ENCODE results near the gene ZNF234. TPM values are rescaled to one million over a fixed set of nuclear protein-coding genes. Genes with fewer than 3 reads are reported as not detected.

ZNF234 gene
- total RNA-seq, 1 experiment from 2014 or later, result 7.5 TPM

DNA sequence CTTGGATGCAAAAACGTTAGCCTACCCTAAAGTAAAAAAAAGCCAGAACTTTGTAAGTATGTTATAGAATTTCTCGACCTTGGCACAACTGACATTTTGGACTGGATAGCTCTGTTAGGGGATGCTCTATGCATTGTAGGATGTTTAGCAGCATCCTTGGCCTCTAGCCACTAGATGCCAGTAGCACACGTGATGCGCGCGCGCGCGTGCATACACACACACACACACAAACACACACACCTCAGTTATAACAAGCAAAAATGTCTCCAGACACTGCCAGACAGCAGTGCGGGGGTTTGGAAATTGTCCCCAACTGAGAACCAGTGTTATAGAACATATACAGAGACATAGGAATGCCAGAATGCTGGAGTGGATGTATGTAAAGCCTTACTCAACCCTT lies 40.8 kb downstream of the ZNF234 start:
- no peaks in the 10 kb centered on the region for H3K4me1 Mint-ChIP-seq
- peaks cover 12% of the 10 kb centered on the region for H3K36me3 Mint-ChIP-seq
- CTCF ChIA-PET, result no interaction called here
- no peak overlapping the region for H3K4me3 Mint-ChIP-seq
- H3K27ac Mint-ChIP-seq, result no peak overlapping the region
- peaks cover 22% of the 10 kb centered on the region for H3K27me3 Mint-ChIP-seq (ENCODE audit: low read depth)
- H3K9me3 Mint-ChIP-seq, result peaks cover 63% of the 10 kb centered on the region
- no peak for ATAC-seq
- DNase-seq (ENCODE audit: low spot score), result no peak
- POLR2A ChIA-PET, result interaction anchor here (0.6 kb wide), 1 partner anchor 389 kb away, joined by 3 read pairs; no protein-coding TSS in a partner anchor
- TF ChIP-seq, protein P1, sequence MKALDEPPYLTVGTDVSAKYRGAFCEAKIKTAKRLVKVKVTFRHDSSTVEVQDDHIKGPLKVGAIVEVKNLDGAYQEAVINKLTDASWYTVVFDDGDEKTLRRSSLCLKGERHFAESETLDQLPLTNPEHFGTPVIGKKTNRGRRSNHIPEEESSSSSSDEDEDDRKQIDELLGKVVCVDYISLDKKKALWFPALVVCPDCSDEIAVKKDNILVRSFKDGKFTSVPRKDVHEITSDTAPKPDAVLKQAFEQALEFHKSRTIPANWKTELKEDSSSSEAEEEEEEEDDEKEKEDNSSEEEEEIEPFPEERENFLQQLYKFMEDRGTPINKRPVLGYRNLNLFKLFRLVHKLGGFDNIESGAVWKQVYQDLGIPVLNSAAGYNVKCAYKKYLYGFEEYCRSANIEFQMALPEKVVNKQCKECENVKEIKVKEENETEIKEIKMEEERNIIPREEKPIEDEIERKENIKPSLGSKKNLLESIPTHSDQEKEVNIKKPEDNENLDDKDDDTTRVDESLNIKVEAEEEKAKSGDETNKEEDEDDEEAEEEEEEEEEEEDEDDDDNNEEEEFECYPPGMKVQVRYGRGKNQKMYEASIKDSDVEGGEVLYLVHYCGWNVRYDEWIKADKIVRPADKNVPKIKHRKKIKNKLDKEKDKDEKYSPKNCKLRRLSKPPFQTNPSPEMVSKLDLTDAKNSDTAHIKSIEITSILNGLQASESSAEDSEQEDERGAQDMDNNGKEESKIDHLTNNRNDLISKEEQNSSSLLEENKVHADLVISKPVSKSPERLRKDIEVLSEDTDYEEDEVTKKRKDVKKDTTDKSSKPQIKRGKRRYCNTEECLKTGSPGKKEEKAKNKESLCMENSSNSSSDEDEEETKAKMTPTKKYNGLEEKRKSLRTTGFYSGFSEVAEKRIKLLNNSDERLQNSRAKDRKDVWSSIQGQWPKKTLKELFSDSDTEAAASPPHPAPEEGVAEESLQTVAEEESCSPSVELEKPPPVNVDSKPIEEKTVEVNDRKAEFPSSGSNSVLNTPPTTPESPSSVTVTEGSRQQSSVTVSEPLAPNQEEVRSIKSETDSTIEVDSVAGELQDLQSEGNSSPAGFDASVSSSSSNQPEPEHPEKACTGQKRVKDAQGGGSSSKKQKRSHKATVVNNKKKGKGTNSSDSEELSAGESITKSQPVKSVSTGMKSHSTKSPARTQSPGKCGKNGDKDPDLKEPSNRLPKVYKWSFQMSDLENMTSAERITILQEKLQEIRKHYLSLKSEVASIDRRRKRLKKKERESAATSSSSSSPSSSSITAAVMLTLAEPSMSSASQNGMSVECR (CRISPR knock-in tag; IDR thresholded peaks at IDR 0.05; ENCODE audit: borderline replicate concordance), result no peak
- TF ChIP-seq, protein P2, sequence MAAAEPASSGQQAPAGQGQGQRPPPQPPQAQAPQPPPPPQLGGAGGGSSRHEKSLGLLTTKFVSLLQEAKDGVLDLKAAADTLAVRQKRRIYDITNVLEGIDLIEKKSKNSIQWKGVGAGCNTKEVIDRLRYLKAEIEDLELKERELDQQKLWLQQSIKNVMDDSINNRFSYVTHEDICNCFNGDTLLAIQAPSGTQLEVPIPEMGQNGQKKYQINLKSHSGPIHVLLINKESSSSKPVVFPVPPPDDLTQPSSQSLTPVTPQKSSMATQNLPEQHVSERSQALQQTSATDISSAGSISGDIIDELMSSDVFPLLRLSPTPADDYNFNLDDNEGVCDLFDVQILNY (CRISPR knock-in tag; IDR thresholded peaks at IDR 0.05), result no peak
- TF ChIP-seq, protein P3, sequence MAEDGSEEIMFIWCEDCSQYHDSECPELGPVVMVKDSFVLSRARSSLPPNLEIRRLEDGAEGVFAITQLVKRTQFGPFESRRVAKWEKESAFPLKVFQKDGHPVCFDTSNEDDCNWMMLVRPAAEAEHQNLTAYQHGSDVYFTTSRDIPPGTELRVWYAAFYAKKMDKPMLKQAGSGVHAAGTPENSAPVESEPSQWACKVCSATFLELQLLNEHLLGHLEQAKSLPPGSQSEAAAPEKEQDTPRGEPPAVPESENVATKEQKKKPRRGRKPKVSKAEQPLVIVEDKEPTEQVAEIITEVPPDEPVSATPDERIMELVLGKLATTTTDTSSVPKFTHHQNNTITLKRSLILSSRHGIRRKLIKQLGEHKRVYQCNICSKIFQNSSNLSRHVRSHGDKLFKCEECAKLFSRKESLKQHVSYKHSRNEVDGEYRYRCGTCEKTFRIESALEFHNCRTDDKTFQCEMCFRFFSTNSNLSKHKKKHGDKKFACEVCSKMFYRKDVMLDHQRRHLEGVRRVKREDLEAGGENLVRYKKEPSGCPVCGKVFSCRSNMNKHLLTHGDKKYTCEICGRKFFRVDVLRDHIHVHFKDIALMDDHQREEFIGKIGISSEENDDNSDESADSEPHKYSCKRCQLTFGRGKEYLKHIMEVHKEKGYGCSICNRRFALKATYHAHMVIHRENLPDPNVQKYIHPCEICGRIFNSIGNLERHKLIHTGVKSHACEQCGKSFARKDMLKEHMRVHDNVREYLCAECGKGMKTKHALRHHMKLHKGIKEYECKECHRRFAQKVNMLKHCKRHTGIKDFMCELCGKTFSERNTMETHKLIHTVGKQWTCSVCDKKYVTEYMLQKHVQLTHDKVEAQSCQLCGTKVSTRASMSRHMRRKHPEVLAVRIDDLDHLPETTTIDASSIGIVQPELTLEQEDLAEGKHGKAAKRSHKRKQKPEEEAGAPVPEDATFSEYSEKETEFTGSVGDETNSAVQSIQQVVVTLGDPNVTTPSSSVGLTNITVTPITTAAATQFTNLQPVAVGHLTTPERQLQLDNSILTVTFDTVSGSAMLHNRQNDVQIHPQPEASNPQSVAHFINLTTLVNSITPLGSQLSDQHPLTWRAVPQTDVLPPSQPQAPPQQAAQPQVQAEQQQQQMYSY (CRISPR knock-in tag; IDR thresholded peaks at IDR 0.05), result no peak
- TF ChIP-seq ZNF219 (CRISPR knock-in tag; IDR thresholded peaks at IDR 0.05; ENCODE audit: borderline replicate concordance) (no peak), ZNF232 (CRISPR knock-in tag; IDR thresholded peaks at IDR 0.05) (no peak), ZNF121 (CRISPR knock-in tag; IDR thresholded peaks at IDR 0.05) (no peak), JAZF1 (CRISPR knock-in tag; IDR thresholded peaks at IDR 0.05) (no peak), FOXP1 (CRISPR knock-in tag; IDR thresholded peaks at IDR 0.05; ENCODE audit: borderline replicate concordance) (no peak), NR1H2 (CRISPR knock-in tag; IDR thresholded peaks at IDR 0.05) (no peak), SMAD4 (CRISPR knock-in tag; IDR thresholded peaks at IDR 0.05) (no peak), NFYB (CRISPR knock-in tag; conservative IDR thresholded peaks at IDR 0.05; ENCODE audit: low read depth) (no peak)
- TF ChIP-seq, protein P4, sequence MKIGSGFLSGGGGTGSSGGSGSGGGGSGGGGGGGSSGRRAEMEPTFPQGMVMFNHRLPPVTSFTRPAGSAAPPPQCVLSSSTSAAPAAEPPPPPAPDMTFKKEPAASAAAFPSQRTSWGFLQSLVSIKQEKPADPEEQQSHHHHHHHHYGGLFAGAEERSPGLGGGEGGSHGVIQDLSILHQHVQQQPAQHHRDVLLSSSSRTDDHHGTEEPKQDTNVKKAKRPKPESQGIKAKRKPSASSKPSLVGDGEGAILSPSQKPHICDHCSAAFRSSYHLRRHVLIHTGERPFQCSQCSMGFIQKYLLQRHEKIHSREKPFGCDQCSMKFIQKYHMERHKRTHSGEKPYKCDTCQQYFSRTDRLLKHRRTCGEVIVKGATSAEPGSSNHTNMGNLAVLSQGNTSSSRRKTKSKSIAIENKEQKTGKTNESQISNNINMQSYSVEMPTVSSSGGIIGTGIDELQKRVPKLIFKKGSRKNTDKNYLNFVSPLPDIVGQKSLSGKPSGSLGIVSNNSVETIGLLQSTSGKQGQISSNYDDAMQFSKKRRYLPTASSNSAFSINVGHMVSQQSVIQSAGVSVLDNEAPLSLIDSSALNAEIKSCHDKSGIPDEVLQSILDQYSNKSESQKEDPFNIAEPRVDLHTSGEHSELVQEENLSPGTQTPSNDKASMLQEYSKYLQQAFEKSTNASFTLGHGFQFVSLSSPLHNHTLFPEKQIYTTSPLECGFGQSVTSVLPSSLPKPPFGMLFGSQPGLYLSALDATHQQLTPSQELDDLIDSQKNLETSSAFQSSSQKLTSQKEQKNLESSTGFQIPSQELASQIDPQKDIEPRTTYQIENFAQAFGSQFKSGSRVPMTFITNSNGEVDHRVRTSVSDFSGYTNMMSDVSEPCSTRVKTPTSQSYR (CRISPR knock-in tag; IDR thresholded peaks at IDR 0.05), result no peak
- TF ChIP-seq, protein P5, sequence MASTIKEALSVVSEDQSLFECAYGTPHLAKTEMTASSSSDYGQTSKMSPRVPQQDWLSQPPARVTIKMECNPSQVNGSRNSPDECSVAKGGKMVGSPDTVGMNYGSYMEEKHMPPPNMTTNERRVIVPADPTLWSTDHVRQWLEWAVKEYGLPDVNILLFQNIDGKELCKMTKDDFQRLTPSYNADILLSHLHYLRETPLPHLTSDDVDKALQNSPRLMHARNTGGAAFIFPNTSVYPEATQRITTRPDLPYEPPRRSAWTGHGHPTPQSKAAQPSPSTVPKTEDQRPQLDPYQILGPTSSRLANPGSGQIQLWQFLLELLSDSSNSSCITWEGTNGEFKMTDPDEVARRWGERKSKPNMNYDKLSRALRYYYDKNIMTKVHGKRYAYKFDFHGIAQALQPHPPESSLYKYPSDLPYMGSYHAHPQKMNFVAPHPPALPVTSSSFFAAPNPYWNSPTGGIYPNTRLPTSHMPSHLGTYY (CRISPR knock-in tag; IDR thresholded peaks at IDR 0.05), result no peak
- TF ChIP-seq, protein P6, sequence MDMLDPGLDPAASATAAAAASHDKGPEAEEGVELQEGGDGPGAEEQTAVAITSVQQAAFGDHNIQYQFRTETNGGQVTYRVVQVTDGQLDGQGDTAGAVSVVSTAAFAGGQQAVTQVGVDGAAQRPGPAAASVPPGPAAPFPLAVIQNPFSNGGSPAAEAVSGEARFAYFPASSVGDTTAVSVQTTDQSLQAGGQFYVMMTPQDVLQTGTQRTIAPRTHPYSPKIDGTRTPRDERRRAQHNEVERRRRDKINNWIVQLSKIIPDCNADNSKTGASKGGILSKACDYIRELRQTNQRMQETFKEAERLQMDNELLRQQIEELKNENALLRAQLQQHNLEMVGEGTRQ (CRISPR knock-in tag; IDR thresholded peaks at IDR 0.05), result no peak
- TF ChIP-seq, protein P7, sequence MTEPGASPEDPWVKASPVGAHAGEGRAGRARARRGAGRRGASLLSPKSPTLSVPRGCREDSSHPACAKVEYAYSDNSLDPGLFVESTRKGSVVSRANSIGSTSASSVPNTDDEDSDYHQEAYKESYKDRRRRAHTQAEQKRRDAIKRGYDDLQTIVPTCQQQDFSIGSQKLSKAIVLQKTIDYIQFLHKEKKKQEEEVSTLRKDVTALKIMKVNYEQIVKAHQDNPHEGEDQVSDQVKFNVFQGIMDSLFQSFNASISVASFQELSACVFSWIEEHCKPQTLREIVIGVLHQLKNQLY (CRISPR knock-in tag; IDR thresholded peaks at IDR 0.05), result no peak
- TF ChIP-seq, protein P8, sequence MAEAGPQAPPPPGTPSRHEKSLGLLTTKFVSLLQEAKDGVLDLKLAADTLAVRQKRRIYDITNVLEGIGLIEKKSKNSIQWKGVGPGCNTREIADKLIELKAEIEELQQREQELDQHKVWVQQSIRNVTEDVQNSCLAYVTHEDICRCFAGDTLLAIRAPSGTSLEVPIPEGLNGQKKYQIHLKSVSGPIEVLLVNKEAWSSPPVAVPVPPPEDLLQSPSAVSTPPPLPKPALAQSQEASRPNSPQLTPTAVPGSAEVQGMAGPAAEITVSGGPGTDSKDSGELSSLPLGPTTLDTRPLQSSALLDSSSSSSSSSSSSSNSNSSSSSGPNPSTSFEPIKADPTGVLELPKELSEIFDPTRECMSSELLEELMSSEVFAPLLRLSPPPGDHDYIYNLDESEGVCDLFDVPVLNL (CRISPR knock-in tag; IDR thresholded peaks at IDR 0.05; ENCODE audit: borderline replicate concordance, low read depth), result no peak
- TF ChIP-seq, protein P9, sequence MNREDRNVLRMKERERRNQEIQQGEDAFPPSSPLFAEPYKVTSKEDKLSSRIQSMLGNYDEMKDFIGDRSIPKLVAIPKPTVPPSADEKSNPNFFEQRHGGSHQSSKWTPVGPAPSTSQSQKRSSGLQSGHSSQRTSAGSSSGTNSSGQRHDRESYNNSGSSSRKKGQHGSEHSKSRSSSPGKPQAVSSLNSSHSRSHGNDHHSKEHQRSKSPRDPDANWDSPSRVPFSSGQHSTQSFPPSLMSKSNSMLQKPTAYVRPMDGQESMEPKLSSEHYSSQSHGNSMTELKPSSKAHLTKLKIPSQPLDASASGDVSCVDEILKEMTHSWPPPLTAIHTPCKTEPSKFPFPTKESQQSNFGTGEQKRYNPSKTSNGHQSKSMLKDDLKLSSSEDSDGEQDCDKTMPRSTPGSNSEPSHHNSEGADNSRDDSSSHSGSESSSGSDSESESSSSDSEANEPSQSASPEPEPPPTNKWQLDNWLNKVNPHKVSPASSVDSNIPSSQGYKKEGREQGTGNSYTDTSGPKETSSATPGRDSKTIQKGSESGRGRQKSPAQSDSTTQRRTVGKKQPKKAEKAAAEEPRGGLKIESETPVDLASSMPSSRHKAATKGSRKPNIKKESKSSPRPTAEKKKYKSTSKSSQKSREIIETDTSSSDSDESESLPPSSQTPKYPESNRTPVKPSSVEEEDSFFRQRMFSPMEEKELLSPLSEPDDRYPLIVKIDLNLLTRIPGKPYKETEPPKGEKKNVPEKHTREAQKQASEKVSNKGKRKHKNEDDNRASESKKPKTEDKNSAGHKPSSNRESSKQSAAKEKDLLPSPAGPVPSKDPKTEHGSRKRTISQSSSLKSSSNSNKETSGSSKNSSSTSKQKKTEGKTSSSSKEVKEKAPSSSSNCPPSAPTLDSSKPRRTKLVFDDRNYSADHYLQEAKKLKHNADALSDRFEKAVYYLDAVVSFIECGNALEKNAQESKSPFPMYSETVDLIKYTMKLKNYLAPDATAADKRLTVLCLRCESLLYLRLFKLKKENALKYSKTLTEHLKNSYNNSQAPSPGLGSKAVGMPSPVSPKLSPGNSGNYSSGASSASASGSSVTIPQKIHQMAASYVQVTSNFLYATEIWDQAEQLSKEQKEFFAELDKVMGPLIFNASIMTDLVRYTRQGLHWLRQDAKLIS (CRISPR knock-in tag; IDR thresholded peaks at IDR 0.05; ENCODE audit: borderline replicate concordance), result no peak

All from WTC11 (cell line).